Spleen (tissue), 11 donors: Measurements from ENCODE around the gene IFI27. TPM values are rescaled to one million over a fixed set of nuclear protein-coding genes. Genes with fewer than 3 reads are reported as not detected.

Experiments
- DNase-seq: peaks from one replicate; pipeline ENCODE4 v3.0.0-alpha.2; 2020
- H3K27ac ChIP-seq, 8 donors: fragments of 200-600 bp; sonication (generic) in 7 of 8; 1 replicate in 4 of 8; 2 replicates in 4 of 8; pipeline versions ENCODE4 v1.5.0 to v1.8.0; 2016 to 2021; ENCODE audit warnings: inconsistent platforms in 4 of 8, mild to moderate bottlenecking in 4 of 8, moderate library complexity in 1 of 8
- H3K27me3 ChIP-seq, 7 donors: fragments of 200-600 bp; sonication (generic) in 6 of 7; replicated peaks in 1 of 7; 1 replicate in 4 of 7; 2 replicates in 3 of 7; pipeline versions ENCODE4 v1.5.0 to v1.8.0; 2016 to 2021; ENCODE audit warnings: inconsistent platforms in 3 of 7, mild to moderate bottlenecking in 1 of 7
- H3K36me3 ChIP-seq, 6 donors: fragments of 200-600 bp; sonication (generic) in 5 of 6; 1 replicate in 4 of 6; 2 replicates in 2 of 6; pipeline versions ENCODE4 v1.5.0 to v1.8.0; 2016 to 2021; ENCODE audit warnings: inconsistent platforms in 2 of 6
- H3K4me1 ChIP-seq, 6 donors: fragments of 200-600 bp; sonication (generic) in 5 of 6; 1 replicate in 3 of 6; 2 replicates in 3 of 6; pipeline versions ENCODE4 v1.5.0 to v1.8.0; 2016 to 2021; ENCODE audit warnings: inconsistent platforms in 3 of 6
- H3K4me3 ChIP-seq, 8 donors: fragments of 200-600 bp; sonication (generic) in 7 of 8; 1 replicate in 4 of 8; 2 replicates in 4 of 8; pipeline versions ENCODE4 v1.5.0 to v1.8.0; 2016 to 2021; ENCODE audit warnings: inconsistent platforms in 4 of 8, mild to moderate bottlenecking in 4 of 8, moderate library complexity in 2 of 8
- H3K9me3 ChIP-seq, 8 donors: fragments of 200-600 bp; sonication (generic) in 7 of 8; 1 replicate in 4 of 8; 2 replicates in 4 of 8; pipeline versions ENCODE4 v1.5.0 to v1.8.0; 2016 to 2021; ENCODE audit warnings: inconsistent platforms in 4 of 8
- POLR2A ChIP-seq, 3 donors: fragments of 450-650 bp; IDR thresholded peaks; one replicate each; pipeline ENCODE4 v1.5.1; 2017; ENCODE audit warnings: antibody characterized with exemption in 3 of 3, mild to moderate bottlenecking in 1 of 3
- POLR2AphosphoS5 ChIP-seq, 3 donors: sonication (generic); formaldehyde crosslinking; IDR thresholded peaks; one replicate each; pipeline ENCODE4 v1.5.1; 2017; ENCODE audit warnings: antibody characterized with exemption in 3 of 3
- WGBS, 5 donors: extraction: QIAGEN DNeasy Blood & Tissue Kit in 3 of 5; methylation state at CpG; one replicate each; pipeline versions ENCODE4 v1.1.5 to v1.1.7; 2013 to 2018; 5-methylcytosine and 5-hydroxymethylcytosine counted together
- intact Hi-C: fragments of 100-400 bp; cut with DNase I; formaldehyde crosslinking; loops from one replicate; pipeline ENCODE4 v1.15.0; 2023; ENCODE audit warnings: low total_unique reads
- polyA plus RNA-seq, 3 donors: library from polyadenylated mRNA; stranded (reverse); fragments of 200-250 nt; gene quantifications; one replicate each; pipeline ENCODE4 v1.2.1, GENCODE V29; 2013
- total RNA-seq, 7 donors: library from RNA; depleted of rRNA in 3 of 7; stranded (reverse); fragments of >200 nt in 3 of 7; fragmentation: NEBNext Ultra II Directional in 4 of 7; extraction: Animal tissue kit (Norgen Biotek cat#: 25700) in 4 of 7; gene quantifications; one replicate each; pipeline versions ENCODE4 v1.1.0 to v1.2.1, GENCODE V29; 2016 to 2021
- TF ChIP-seq, protein P1 (sequence below), 11 experiments: fragments of 200-600 bp in 7 of 11; fragments of 450-650 bp in 4 of 11; sonication (generic) in 4 of 11; IDR thresholded peaks in 8 of 11; conservative IDR thresholded peaks in 3 of 11; 1 replicate in 7 of 11; 2 replicates in 4 of 11; pipeline versions ENCODE4 v1.4.0 to v1.8.0; 2016 to 2021; ENCODE audit warnings: antibody characterized with exemption in 11 of 11, inconsistent platforms in 4 of 11, mild to moderate bottlenecking in 1 of 11
- donor health status: healthy with polysubstance abuse.
- donor health status: DM: no; HTN: no; CAD: no; lungs with moderate emphysema.
- donor health status: DM: no; HTN: no; CAD: no.
- donor health status: Bipolar disorder and iron deficiency.
- donor health status: healthy.
- donor health status: DM: no; HTN: no; CAD: no.
- donor health status: DM: yes; HTN: yes; CAD: no.

IFI27 gene
- total and polyA plus RNA-seq, 10 donors, result 304 to 1,170 (median 719) TPM

DNA sequence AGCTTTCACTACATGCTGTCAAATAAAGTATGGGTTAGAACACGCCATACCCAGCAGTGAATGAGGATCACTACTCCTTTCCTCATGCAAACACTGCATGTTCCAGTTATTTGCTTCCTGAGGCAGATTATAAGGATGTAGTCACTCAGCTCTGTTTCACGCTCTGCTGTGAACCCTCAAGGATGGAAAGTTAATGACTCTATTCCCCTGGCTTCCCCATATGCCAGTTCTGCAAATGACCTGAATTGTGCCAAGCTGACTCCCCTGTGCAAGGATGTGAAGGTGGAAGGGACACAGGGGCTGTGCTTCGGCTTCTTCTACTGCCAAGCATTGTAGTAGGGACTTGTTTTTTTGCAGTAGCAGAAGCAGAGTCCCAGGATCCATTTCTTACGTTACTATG lies 22.6 kb upstream of the IFI27 start:
- H3K27ac ChIP-seq, result no peak overlapping the region
- no peak for DNase-seq
- H3K9me3 ChIP-seq, result no peaks in the 10 kb centered on the region
- TF ChIP-seq, protein P1, sequence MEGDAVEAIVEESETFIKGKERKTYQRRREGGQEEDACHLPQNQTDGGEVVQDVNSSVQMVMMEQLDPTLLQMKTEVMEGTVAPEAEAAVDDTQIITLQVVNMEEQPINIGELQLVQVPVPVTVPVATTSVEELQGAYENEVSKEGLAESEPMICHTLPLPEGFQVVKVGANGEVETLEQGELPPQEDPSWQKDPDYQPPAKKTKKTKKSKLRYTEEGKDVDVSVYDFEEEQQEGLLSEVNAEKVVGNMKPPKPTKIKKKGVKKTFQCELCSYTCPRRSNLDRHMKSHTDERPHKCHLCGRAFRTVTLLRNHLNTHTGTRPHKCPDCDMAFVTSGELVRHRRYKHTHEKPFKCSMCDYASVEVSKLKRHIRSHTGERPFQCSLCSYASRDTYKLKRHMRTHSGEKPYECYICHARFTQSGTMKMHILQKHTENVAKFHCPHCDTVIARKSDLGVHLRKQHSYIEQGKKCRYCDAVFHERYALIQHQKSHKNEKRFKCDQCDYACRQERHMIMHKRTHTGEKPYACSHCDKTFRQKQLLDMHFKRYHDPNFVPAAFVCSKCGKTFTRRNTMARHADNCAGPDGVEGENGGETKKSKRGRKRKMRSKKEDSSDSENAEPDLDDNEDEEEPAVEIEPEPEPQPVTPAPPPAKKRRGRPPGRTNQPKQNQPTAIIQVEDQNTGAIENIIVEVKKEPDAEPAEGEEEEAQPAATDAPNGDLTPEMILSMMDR (IDR thresholded peaks at IDR 0.05 in 8 of 11, conservative IDR thresholded peaks at IDR 0.05 in 3 of 11), result no peak
- no peak for TF ChIP-seq POLR2AphosphoS5 (IDR thresholded peaks at IDR 0.05)
- TF ChIP-seq POLR2A (IDR thresholded peaks at IDR 0.05), result no peak
- WGBS, 5 donors, result 70 to 95% (median 71%) methylated on average over 4 of the region's 4 CpGs
- no peak overlapping the region for H3K4me3 ChIP-seq
- no peaks in the 10 kb centered on the region for H3K27me3 ChIP-seq
- intact Hi-C loops, result no loop called here
- H3K4me1 ChIP-seq, result peaks cover 0 to 3% (median 0%) of the 10 kb centered on the region in 6 donors
- no peaks in the 10 kb centered on the region for H3K36me3 ChIP-seq

GRCh38 chr14:94088516-94088915 lies 22.0 kb upstream of the IFI27 start:
- H3K36me3 ChIP-seq, result no peaks in the 10 kb centered on the region
- 88 to 95% (median 91%) methylated on average over 5 of the region's 5 CpGs for WGBS, 5 donors
- no peaks in the 10 kb centered on the region for H3K9me3 ChIP-seq
- no peak overlapping the region for H3K4me3 ChIP-seq
- intact Hi-C loops, result no loop called here
- no peaks in the 10 kb centered on the region for H3K4me1 ChIP-seq
- TF ChIP-seq POLR2A (IDR thresholded peaks at IDR 0.05) (no peak), POLR2AphosphoS5 (IDR thresholded peaks at IDR 0.05) (no peak)
- TF ChIP-seq, protein P1 (IDR thresholded peaks at IDR 0.05 in 8 of 11, conservative IDR thresholded peaks at IDR 0.05 in 3 of 11), result no peak
- DNase-seq, result no peak
- no peaks in the 10 kb centered on the region for H3K27me3 ChIP-seq
- no peak overlapping the region for H3K27ac ChIP-seq

DNA sequence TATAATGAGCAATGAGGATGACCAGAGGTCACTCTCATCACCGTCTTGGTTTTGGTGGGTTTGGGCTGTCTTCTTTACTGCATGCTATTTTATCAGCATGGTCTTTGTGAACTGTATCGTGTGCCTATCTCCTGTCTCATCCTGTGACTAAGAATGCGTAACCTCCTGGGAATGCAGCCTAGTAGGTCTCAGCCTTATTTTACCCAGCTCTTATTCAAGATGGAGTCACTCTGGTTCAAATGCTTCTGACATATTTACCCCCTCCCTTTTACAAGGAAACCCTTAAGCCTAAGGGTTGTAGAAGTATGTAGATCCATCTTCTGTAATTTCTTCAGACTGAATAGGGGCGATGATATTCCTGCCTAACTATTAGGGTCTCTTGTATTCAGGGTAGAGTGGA lies 21.1 kb upstream of the IFI27 start:
- Histone ChIP-seq H3K4me1 (no peaks in the 10 kb centered on the region), H3K27me3 (no peaks in the 10 kb centered on the region), H3K36me3 (no peaks in the 10 kb centered on the region), H3K27ac (no peak overlapping the region), H3K4me3 (no peak overlapping the region), H3K9me3 (no peaks in the 10 kb centered on the region)
- intact Hi-C loops, result no loop called here
- 92 to 98% (median 96%) methylated on average over 4 of the region's 4 CpGs for WGBS, 5 donors
- no peak for DNase-seq
- TF ChIP-seq POLR2A (IDR thresholded peaks at IDR 0.05) (no peak), POLR2AphosphoS5 (IDR thresholded peaks at IDR 0.05) (no peak)
- TF ChIP-seq, protein P1 (IDR thresholded peaks at IDR 0.05 in 8 of 11, conservative IDR thresholded peaks at IDR 0.05 in 3 of 11), result no peak

DNA sequence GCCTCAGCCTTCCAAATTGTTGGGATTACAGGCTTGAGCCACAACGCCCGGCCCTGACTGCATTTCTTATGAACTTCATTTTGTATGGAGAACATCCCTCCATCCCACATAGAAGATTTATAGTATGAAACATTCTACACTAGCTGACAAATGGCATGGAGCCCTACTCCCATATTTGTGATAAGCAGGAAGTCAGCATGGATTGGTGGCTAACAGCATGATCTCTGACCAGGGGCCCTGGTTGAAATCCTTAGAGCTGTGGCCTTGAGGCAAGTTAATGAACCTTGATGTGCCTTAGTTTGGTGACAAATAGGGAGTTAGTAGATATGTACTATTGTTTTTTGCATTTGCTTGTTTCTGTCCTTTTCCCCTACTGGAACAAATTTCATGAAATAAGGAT lies 17.1 kb upstream of the IFI27 start:
- Histone ChIP-seq H3K27me3 (no peaks in the 10 kb centered on the region), H3K4me3 (no peak overlapping the region), H3K4me1 (no peaks in the 10 kb centered on the region), H3K27ac (no peak overlapping the region), H3K9me3 (no peaks in the 10 kb centered on the region), H3K36me3 (peaks cover 0 to 18% (median 0%) of the 10 kb centered on the region in 6 donors)
- no peak for DNase-seq
- TF ChIP-seq, protein P1 (IDR thresholded peaks at IDR 0.05 in 8 of 11, conservative IDR thresholded peaks at IDR 0.05 in 3 of 11), result no peak
- TF ChIP-seq POLR2A (IDR thresholded peaks at IDR 0.05) (no peak), POLR2AphosphoS5 (IDR thresholded peaks at IDR 0.05) (no peak)
- WGBS, 5 donors, result 93 to 99% (median 98%) methylated on average over 2 of the region's 2 CpGs
- intact Hi-C loops, result no loop called here
